Occipital lobe (tissue), 2 donors: ENCODE data around the gene KLHL13. TPM values are rescaled to one million over a fixed set of nuclear protein-coding genes. Genes with fewer than 3 reads are reported as not detected.
"Not testable (repeated sequence)": the region's sequence is repeated elsewhere in the genome, so short reads cannot be mapped to it uniquely, and the experiment has no call there.

Experiments used
- DNase-seq: peaks from one replicate; lab custom pipeline; 2025; lab: John Stamatoyannopoulos, UW
- total RNA-seq: library from RNA; depleted of rRNA; stranded (reverse); fragments of >200 nt; gene quantifications from one replicate; pipeline ENCODE4 v1.2.3, GENCODE V29; 2014

Gene KLHL13
- total RNA-seq, 1 donor from 2014 or later, result 51.2 TPM

DNA sequence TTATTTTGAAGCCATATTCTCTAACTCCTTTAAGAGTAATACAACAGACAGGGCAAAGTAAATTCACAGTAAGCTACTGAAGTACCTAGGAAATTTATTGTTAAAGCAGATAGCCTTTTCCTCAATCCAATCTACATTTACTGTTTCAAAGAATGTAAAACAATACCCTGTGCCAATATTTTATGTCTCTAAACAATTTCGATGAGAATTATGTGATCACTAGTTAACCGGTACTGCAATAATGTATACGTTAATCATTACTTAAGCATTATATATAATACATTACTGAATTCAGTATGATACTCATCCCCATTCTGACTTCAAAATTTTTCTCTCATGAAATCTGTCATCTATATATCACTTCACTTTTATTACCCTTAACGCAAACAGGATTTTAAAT is 28.5 kb downstream of the KLHL13 start:
- no peak for DNase-seq

DNA sequence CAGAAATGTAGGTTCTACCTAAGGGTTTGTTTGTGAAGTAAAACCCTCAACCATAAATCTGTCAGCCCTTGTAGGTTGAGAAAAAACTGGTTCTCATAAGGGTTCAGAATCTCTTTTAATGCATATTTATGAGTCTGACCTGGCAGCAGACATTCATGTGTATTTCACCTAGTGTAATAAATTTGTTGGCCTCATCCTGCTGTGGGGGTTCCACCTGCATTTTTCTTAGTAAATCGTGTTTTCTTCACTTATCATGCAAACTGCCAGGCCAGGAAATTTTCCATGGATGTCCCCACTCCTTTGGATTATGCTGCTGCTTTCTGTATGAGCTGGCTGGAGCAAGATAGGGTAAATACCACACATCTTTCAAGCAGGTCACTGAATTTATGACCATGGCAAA is 42.4 kb downstream of the KLHL13 start:
- no peak for DNase-seq

- no peak for DNase-seq
Measured at GRCh38 chrX:118066867-118067515, 49.6 kb downstream of the KLHL13 start.

DNA sequence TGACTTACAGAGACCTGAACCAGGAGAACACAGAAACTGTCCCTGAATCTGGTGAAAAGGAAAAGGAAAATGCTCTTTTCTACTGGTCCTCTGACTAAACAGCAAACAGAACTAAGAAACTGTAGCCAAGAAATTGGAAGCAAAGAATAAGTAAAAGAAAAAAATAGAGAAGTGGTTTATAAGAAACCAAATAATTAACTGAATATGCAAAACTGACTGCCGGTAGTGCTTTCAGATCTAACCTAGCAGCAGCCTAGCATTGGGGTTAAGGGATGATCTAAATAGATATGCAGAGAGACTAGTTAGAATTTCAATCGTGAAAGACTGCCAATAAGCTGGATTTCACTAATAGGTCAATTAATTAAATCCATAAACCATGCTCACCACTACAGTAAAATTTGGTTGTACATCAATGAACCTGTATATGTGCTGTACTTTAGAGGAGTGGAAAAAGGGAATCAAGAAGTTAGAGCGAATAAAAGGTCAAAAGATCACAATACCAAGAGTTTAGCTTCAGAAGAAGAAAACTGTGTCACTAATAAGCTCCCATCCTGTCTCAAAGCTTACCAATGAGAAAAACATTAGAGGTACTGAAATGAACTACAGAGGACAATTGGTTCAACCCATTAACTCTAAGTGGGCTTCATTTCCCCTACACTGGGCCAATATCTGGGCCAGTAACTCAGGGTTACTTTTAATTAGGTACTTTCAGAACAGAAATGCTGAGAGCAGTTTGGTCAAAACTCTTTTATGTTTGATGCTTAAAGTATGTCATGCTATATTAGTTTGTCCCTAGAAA is 53.6 kb downstream of the KLHL13 start:
- no peak for DNase-seq

DNA sequence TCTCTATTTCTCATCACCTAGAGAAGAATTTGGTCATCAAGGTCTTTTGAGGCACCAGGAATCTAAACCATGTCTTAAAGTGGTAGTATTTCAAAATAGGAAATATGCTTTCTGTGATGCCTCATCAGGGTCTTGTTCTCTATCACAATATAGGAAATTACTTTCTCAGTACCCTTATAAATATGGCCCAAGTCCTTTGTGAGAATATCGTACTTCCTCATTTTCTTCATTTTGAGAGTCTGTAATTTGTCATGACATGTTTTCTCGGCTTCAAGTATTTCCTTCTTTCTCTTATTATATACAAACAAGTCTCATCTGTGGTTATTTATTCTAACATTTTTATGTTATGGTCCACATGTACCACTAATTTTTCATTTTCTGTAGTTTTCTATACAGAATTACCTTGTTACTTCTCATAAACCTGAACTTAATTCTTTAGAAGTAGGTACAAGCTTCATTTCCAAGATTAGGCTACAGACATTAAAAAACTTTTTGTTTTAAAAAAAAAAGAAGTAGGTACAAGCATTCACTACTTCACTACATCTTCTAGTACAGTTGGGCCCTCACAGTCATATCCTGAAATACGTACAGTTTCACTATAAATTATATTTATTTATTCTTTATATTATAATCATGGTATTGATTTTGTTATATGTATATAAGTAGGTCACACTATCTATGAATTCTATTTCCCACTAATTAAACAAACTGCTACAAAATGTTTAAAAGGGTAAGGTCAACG is 54.4 kb downstream of the KLHL13 start:
- no peak for DNase-seq

GRCh38 chrX:118058924-118059323 is 57.7 kb downstream of the KLHL13 start:
- no peak for DNase-seq

DNA sequence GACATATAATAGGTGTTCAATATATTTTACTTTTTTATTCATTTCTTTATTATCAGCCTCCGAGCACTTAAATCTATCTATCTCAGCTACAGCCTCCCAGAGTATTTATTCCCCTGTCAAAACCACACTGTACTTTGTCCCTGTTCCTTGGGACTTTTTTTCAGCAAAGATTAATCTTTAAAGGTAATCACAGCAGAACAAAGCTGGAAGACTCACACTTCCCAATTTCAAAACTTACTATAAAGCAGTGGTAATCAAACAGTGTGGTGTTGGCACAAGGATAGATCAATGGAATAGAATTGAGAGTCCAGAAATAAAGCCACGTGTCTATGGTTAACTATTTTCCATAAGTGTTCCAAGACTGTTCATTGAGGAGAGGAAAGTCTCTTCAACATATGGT is 59.7 kb downstream of the KLHL13 start:
- DNase-seq, result no peak

DNA sequence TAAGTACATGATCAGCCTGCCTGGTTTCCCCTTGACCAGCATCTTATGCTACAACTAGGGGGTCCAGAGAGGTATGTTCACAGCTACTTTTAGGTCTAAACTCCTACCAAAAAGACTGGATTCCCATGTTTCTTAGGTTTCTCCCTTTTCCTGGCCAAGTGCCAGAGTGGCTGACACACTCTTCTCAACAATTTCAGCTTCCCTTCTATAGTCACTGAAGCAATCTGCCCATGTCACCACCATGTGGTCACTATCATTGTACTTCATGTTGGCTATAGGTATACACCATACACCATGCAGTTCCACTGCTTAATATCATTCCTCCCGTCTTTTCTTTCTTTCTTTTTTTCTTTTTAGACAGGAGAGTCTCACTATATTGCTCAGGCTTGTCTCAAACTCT is 66.9 kb downstream of the KLHL13 start:
- DNase-seq, result no peak

DNA sequence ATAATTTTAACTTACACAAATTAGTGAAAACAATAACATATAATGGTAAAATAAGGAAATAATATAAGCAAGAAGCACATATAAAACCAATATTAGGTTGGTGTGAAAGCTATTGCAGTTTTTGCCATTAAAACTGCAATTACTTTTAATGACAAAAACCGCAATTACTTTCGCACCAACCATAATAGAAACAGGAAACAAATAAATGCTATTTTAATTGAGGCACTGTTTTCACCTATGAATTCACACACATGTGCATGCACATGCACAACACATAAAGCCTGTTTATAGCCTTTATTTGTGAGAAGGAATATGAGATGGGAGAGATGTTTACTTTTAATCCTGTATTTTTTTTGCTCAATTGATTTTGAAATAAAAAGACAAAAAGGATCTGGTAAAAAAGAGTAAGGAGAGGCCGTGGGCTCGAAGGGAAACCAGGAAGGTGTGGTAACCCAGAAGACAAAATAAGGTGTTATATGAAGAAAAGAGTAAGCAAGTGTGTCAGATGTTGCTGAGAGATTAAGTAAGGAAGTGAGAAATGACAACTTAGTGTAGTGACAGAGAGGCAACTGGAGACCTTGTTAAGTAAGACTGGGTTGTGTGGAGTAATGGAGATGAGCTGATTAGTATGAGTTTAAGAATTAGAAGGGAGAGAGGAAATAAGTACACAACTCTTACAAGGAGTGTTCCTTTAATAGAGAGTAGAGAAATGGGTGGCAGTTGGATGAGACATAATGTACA is 69.0 kb downstream of the KLHL13 start:
- no peak for DNase-seq

GRCh38 chrX:118039591-118039990 is 77.0 kb downstream of the KLHL13 start:
- no peak for DNase-seq

- no peak for DNase-seq
Measured at GRCh38 chrX:118038614-118039365, 77.8 kb downstream of the KLHL13 start.

DNA sequence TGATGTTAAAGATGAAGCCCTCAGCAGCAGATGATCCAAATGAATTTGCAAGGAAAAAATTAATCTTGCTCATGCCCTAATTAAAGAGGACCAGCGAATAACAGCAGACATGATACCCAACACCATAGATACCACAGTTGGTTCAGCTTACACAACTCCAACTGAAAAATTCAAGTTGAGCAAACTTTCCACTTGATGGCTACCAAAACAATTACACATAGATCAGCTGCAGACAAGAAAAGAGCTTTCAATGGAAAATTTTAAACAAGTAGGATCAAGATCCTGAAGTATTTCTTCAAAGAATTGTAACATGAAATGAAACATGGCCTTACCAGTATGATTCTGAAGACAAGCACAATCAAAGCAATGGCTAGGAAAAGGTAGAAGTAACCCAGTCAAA is 90.0 kb downstream of the KLHL13 start:
- no peak for DNase-seq

DNA sequence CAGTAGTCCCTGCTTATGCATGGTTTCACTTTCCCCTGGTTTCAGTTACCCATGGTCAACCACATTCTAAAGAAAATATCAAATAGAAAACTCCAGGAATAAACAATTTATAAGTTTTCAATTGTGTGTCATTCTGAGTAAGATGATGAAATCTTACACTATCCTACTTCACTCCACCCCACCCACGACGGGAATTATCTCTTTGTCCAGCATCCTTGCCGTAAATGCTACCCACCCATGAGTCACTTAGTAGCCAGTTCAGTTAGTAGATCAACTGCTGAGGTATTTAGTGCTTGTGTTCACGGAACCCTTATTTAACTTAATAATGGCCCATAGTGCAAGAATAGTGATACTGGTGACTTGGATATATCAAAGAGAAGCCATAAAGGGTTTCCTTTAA is 91.4 kb downstream of the KLHL13 start:
- no peak for DNase-seq

GRCh38 chrX:118024482-118024881 is 92.1 kb downstream of the KLHL13 start:
- no peak for DNase-seq

DNA sequence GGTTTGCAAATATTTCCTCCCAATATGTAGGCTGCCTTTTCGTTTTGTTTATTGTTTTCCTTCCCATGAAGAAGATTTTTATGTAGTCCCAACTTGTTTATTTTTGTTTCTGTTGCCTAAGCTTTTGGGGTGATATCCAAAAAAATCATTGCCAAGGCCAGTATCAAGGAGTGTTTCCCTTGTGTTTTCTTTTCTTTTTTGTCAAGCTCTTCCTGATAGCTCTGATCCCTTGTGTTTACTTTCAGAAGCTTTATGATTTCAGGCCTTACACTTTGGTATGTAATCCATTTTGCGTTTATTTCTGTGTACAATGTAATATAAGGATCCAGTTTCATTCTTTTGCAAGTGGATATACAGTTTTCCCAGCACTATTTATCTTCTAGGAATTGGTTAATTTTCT is 93.9 kb downstream of the KLHL13 start:
- DNase-seq, result no peak

GRCh38 chrX:118016422-118016821 is 100.2 kb downstream of the KLHL13 start:
- DNase-seq, result no peak

GRCh38 chrX:118002417-118002816 is 114.2 kb downstream of the KLHL13 start:
- DNase-seq, result not testable (repeated sequence)

DNA sequence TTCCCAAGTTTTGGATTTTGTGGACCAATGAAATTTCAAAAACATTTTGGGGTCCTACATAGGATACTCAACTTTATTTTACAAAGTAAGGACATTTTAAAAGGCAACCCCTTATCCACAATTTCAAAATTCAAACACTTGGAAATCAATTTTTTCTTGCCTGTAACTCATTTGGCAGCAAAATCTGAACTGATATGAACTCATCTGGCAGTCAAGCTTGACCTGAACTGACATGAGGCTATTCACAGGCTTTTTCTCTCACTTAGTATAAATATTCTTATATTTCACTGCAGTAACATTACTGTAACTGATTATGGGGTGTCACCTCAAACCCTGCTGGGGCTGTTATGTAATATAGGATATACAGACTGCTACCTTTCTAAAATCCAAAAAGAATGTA is 116.1 kb downstream of the KLHL13 start:
- DNase-seq, result no peak

GRCh38 chrX:117998171-117998570 is 118.4 kb downstream of the KLHL13 start:
- DNase-seq, result no peak

DNA sequence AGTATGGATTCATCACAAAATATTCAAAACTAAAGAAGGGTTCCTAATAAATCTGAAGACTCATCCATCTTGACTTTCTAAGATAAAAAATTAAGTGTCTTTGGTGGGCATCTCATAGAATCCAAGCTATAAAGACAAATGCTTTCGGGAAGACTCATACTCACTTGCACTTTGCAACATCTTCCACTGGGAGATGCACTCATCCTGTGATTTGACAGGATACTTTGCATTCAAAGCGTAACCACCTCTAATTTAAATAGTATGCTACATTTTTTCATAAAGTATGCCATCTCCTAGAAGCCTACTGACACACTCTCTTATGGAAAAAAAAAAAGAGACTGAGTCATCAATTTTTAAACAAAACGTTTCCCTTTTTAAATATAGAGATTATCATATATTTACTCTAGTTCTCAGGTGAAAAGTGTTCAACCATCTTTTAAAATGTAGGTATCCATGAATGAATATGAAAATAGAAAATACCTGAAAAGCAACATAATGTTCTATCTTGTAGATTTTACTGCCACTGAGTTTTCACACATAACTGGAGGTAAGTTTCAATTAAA is 119.6 kb downstream of the KLHL13 start:
- no peak for DNase-seq

GRCh38 chrX:117996408-117996807 is 120.2 kb downstream of the KLHL13 start:
- no peak for DNase-seq
